ENCODE data around the gene ANO4.

The ANO4 gene

DNA sequence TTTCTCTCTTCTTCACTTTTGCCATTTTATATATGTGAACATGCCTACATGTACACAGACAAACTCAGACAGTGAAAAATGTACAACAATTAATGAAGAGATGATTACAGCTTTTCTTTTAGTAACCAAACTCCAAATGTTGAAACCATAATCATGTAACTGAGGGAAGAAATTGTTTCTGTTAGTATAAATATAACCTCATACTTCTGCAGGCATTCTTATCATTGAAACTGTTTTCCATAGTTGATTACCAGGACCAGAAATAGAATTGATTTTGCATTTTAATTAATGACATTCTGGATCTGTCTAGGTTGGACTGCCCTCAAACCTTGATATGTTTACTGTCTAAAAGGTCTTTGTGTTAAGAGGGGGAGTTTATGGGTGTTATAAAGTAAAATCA, 3.2 kb downstream of the ANO4 start (continued):
- TF ChIP-seq, protein P1, sequence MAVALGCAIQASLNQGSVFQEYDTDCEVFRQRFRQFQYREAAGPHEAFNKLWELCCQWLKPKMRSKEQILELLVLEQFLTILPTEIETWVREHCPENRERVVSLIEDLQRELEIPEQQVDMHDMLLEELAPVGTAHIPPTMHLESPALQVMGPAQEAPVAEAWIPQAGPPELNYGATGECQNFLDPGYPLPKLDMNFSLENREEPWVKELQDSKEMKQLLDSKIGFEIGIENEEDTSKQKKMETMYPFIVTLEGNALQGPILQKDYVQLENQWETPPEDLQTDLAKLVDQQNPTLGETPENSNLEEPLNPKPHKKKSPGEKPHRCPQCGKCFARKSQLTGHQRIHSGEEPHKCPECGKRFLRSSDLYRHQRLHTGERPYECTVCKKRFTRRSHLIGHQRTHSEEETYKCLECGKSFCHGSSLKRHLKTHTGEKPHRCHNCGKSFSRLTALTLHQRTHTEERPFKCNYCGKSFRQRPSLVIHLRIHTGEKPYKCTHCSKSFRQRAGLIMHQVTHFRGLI (tag by site-specific recombination; IDR thresholded peaks at IDR 0.05): no peak
- TF ChIP-seq HOXD13 (CRISPR knock-in tag; IDR thresholded peaks at IDR 0.05; ENCODE audit: borderline replicate concordance): no peak
- TF ChIP-seq ZNF202 (tag by site-specific recombination; IDR thresholded peaks at IDR 0.05; ENCODE audit: borderline replicate concordance): no peak
- no peak for TF ChIP-seq KLF10 (tag by site-specific recombination; IDR thresholded peaks at IDR 0.05)
- TF ChIP-seq, protein P2, sequence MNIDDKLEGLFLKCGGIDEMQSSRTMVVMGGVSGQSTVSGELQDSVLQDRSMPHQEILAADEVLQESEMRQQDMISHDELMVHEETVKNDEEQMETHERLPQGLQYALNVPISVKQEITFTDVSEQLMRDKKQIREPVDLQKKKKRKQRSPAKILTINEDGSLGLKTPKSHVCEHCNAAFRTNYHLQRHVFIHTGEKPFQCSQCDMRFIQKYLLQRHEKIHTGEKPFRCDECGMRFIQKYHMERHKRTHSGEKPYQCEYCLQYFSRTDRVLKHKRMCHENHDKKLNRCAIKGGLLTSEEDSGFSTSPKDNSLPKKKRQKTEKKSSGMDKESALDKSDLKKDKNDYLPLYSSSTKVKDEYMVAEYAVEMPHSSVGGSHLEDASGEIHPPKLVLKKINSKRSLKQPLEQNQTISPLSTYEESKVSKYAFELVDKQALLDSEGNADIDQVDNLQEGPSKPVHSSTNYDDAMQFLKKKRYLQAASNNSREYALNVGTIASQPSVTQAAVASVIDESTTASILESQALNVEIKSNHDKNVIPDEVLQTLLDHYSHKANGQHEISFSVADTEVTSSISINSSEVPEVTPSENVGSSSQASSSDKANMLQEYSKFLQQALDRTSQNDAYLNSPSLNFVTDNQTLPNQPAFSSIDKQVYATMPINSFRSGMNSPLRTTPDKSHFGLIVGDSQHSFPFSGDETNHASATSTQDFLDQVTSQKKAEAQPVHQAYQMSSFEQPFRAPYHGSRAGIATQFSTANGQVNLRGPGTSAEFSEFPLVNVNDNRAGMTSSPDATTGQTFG (tag by site-specific recombination; IDR thresholded peaks at IDR 0.05; ENCODE audit: borderline replicate concordance): no peak
- no peak for TF ChIP-seq ZNF623 (tag by site-specific recombination; IDR thresholded peaks at IDR 0.05)
- no peak for TF ChIP-seq ZNF18 (tag by site-specific recombination; IDR thresholded peaks at IDR 0.05)
- TF ChIP-seq ZNF24 (tag by site-specific recombination; IDR thresholded peaks at IDR 0.05): no peak
- no peak for TF ChIP-seq ZBTB49 (tag by site-specific recombination; IDR thresholded peaks at IDR 0.05; ENCODE audit: low read depth)
- TF ChIP-seq ZNF112 (tag by site-specific recombination; IDR thresholded peaks at IDR 0.05): no peak

- Histone ChIP-seq H3K27ac (ENCODE audit: extremely low read depth, low read depth, low read length) (no peak overlapping the region), H3K9me3 (ENCODE audit: control insufficient read depth, insufficient read depth, low read depth, low read length) (no peaks in the 10 kb centered on the region), H3K4me3 (ENCODE audit: low read depth, low read length) (no peak overlapping the region), H3K36me3 (ENCODE audit: control insufficient read depth in 2 of 2, insufficient read depth in 1 of 2, low read length in 2 of 2) (no peaks in the 10 kb centered on the region), H3K4me1 (ENCODE audit: control insufficient read depth, insufficient read depth, low read length) (no peaks in the 10 kb centered on the region)
- ChIA-PET POLR2A (no interaction called here), CTCF (interaction anchor here (0.7 kb wide), 1 partner anchor 45 kb away, joined by 3 read pairs; no protein-coding TSS in a partner anchor)
- TF ChIP-seq WT1 (tag by site-specific recombination; IDR thresholded peaks at IDR 0.05) (no peak), GLIS1 (tag by site-specific recombination; IDR thresholded peaks at IDR 0.05) (peak; percentile 88)
Observed at GRCh38 chr12:100798286-100799160, 3.9 kb downstream of the ANO4 start.

GRCh38 chr12:100799770-100800169, 5.2 kb downstream of the ANO4 start:
- Histone ChIP-seq H3K27ac (ENCODE audit: extremely low read depth, low read depth, low read length) (no peak overlapping the region), H3K4me1 (ENCODE audit: control insufficient read depth, insufficient read depth, low read length) (no peaks in the 10 kb centered on the region), H3K4me3 (ENCODE audit: low read depth, low read length) (no peak overlapping the region), H3K36me3 (ENCODE audit: control insufficient read depth in 2 of 2, insufficient read depth in 1 of 2, low read length in 2 of 2) (no peaks in the 10 kb centered on the region), H3K9me3 (ENCODE audit: control insufficient read depth, insufficient read depth, low read depth, low read length) (no peaks in the 10 kb centered on the region)
- ChIA-PET CTCF (interaction anchor here (0.6 kb wide), 1 partner anchor 395 kb away, joined by 3 read pairs; no protein-coding TSS in a partner anchor), POLR2A (no interaction called here)
- no peak for TF ChIP-seq KLF7 (tag by site-specific recombination; IDR thresholded peaks at IDR 0.05; ENCODE audit: borderline replicate concordance)
- no peak for TF ChIP-seq ZNF2 (tag by site-specific recombination; IDR thresholded peaks at IDR 0.05)
- no peak for TF ChIP-seq ZIC2 (tag by site-specific recombination; IDR thresholded peaks at IDR 0.05)
- TF ChIP-seq ZNF555 (tag by site-specific recombination; conservative IDR thresholded peaks at IDR 0.05): no peak
- TF ChIP-seq HOXC10 (CRISPR knock-in tag; IDR thresholded peaks at IDR 0.05): no peak
- no peak for TF ChIP-seq ZXDB (tag by site-specific recombination; IDR thresholded peaks at IDR 0.05)
- no peak for TF ChIP-seq GLI4 (tag by site-specific recombination; IDR thresholded peaks at IDR 0.05)
- TF ChIP-seq, protein P3, sequence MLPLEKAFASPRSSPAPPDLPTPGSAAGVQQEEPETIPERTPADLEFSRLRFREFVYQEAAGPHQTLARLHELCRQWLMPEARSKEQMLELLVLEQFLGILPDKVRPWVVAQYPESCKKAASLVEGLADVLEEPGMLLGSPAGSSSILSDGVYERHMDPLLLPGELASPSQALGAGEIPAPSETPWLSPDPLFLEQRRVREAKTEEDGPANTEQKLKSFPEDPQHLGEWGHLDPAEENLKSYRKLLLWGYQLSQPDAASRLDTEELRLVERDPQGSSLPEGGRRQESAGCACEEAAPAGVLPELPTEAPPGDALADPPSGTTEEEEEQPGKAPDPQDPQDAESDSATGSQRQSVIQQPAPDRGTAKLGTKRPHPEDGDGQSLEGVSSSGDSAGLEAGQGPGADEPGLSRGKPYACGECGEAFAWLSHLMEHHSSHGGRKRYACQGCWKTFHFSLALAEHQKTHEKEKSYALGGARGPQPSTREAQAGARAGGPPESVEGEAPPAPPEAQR (tag by site-specific recombination; IDR thresholded peaks at IDR 0.05): no peak
- no peak for TF ChIP-seq ZNF280C (tag by site-specific recombination; IDR thresholded peaks at IDR 0.05)

Measured in HEK293 (cell line).